Measurements from ENCODE around the gene PKD1.

GRCh38 chr16:2070576-2071453 lies 64.9 kb downstream of the PKD1 start:
- no peak for TF ChIP-seq CTCF (IDR thresholded peaks at IDR 0.05)
- no peak for TF ChIP-seq POLR2A (IDR thresholded peaks at IDR 0.05)
- no peak for TF ChIP-seq POLR2AphosphoS5 (IDR thresholded peaks at IDR 0.05)
